HepG2 (cell line): ENCODE measurements around the gene COA1. TPM values are rescaled to one million over a fixed set of nuclear protein-coding genes. Genes with fewer than 3 reads are reported as not detected.

Source experiments
- AKAP8 ChIP-seq: sonication (generic); formaldehyde crosslinking; IDR thresholded peaks from 2 replicates; pipeline ENCODE4 v1.5.1; 2020; ENCODE audit warnings: mild to moderate bottlenecking, missing genetic modification reagents
- ESRRA ChIP-seq: sonication (generic); formaldehyde crosslinking; IDR thresholded peaks from 2 replicates; pipeline ENCODE4 v1.5.1; 2020; ENCODE audit warnings: mild to moderate bottlenecking, low read depth, missing genetic modification reagents
- FOXP4 ChIP-seq: sonication (generic); formaldehyde crosslinking; IDR thresholded peaks from 2 replicates; pipeline ENCODE4 v1.4.0; 2020; ENCODE audit warnings: missing genetic modification reagents
- HDAC1 ChIP-seq: sonication (generic); formaldehyde crosslinking; IDR thresholded peaks from 2 replicates; pipeline ENCODE4 v1.5.1; 2020; ENCODE audit warnings: mild to moderate bottlenecking, missing genetic modification reagents
- JDP2 ChIP-seq: sonication (generic); formaldehyde crosslinking; IDR thresholded peaks from 2 replicates; pipeline ENCODE4 v1.8.1; 2022; ENCODE audit warnings: missing genetic modification reagents, borderline replicate concordance
- NR2F2 ChIP-seq: IDR thresholded peaks from 2 replicates; pipeline ENCODE4 v1.6.1; 2012; ENCODE audit warnings: low read depth, inconsistent platforms, borderline replicate concordance
- PBX3 ChIP-seq: sonication (generic); formaldehyde crosslinking; IDR thresholded peaks from 2 replicates; pipeline ENCODE4 v1.8.1; 2023; ENCODE audit warnings: missing genetic modification reagents, inconsistent platforms, borderline replicate concordance
- RARA ChIP-seq: IDR thresholded peaks from 2 replicates; pipeline ENCODE4 v1.6.1; 2016; ENCODE audit warnings: missing genetic modification reagents, missing compliant biosample characterization
- SMARCE1 ChIP-seq: fragments of 450-650 bp; IDR thresholded peaks from 2 replicates; pipeline ENCODE4 v1.6.1; 2017; ENCODE audit warnings: borderline replicate concordance
- SNAI1 ChIP-seq: sonication (generic); formaldehyde crosslinking; IDR thresholded peaks from 2 replicates; pipeline ENCODE4 v1.5.0; 2020; ENCODE audit warnings: mild to moderate bottlenecking, missing genetic modification reagents, borderline replicate concordance
- SP5 ChIP-seq: IDR thresholded peaks from 2 replicates; pipeline ENCODE4 v1.6.1; 2016; ENCODE audit warnings: low read depth, borderline replicate concordance
- TAF1 ChIP-seq: sonication (generic); formaldehyde crosslinking; IDR thresholded peaks from 2 replicates; pipeline ENCODE4 v1.4.0; 2020; ENCODE audit warnings: missing genetic modification reagents
- TFDP1 ChIP-seq: IDR thresholded peaks from 2 replicates; pipeline ENCODE4 v1.6.1; 2016; ENCODE audit warnings: missing compliant biosample characterization, missing genetic modification reagents, borderline replicate concordance
- ZBTB10 ChIP-seq: sonication (generic); formaldehyde crosslinking; IDR thresholded peaks from 2 replicates; pipeline ENCODE4 v1.4.0; 2020; ENCODE audit warnings: missing genetic modification reagents, borderline replicate concordance
- ZKSCAN5 ChIP-seq: sonication (generic); formaldehyde crosslinking; IDR thresholded peaks from 2 replicates; pipeline ENCODE4 v1.5.1; 2020; ENCODE audit warnings: mild to moderate bottlenecking, missing genetic modification reagents
- polyA plus RNA-seq, 8 experiments: library from polyadenylated mRNA; depleted of rRNA in 3 of 8; stranded (reverse) in 7 of 8; unstranded in 1 of 8; fragments of >200 nt; fragmentation: Illumina TruSeq in 4 of 8; extraction: Trizol in 4 of 8; gene quantifications; 2 replicates each; pipeline versions ENCODE4 v1.2.1 to v1.2.3, GENCODE V29; 2011 to 2016; ENCODE audit warnings: low read depth in 4 of 8, missing spikeins in 1 of 8, mixed read lengths in 1 of 8; ENCODE audit not compliant: insufficient read depth in 1 of 8
- total RNA-seq, 5 experiments: library from RNA; depleted of rRNA; stranded (reverse); fragments of >200 nt; fragmentation: Illumina TruSeq; extraction: Trizol; gene quantifications; 2 replicates each; pipeline ENCODE4 v1.2.3, GENCODE V29; 2016; ENCODE audit warnings: low read depth in 1 of 5

The COA1 gene
- total and polyA plus RNA-seq, 2 of the 13 experiments (the other 11 are each of a cell fraction or from before 2014, with no cell fraction given), result 33.2 to 65.7 TPM

DNA sequence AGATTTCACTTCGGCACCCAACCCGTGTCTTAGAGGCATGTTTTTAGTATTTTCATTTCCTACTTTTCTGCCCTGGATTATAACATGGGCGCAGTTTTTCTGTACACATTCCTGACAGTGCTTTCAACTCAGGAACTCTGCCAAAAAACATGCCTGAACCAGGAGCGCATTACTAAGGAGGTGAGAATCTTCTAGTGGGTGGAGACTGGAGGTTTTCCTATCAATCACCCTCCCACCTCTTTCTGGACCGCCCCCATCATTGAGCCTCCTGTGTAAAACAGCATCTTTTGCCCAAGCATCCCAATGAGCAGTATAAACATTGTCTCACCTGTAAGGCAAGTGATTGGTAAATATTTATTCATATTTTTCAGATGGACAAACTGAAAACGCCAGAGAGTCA is 93.2 kb downstream of the COA1 start (continued):
- TF ChIP-seq ESRRA (no peak), PBX3 (no peak), SP5 (CRISPR knock-in tag) (peak; percentile 53), HDAC1 (CRISPR knock-in tag) (0 out of 2 replicates have a peak, but pooled peaks have one; percentile 21), AKAP8 (CRISPR knock-in tag) (no peak), ZKSCAN5 (CRISPR knock-in tag) (no peak), TFDP1 (no peak), SNAI1 (CRISPR knock-in tag) (no peak), TAF1 (CRISPR knock-in tag) (no peak), RARA (CRISPR knock-in tag) (no peak), FOXP4 (peak; percentile 40; the same call in 1 of the 2 replicates), SMARCE1 (no peak), JDP2 (CRISPR knock-in tag) (no peak), ZBTB10 (no peak), NR2F2 (no peak)
